HepG2 (cell line): Measurements from ENCODE around the gene SLC12A3. TPM values are rescaled to one million over a fixed set of nuclear protein-coding genes. Genes with fewer than 3 reads are reported as not detected.

ENCODE experiments used
- ATAC-seq: fragments of 200-7000 bp; cut with Tn5 transposase; 3 replicates; pipeline ENCODE4 v1.9.1; 2020; ENCODE audit warnings: mild to moderate bottlenecking, moderate library complexity
- BruUV-seq: library from RNA; stranded (reverse); fragments of 400-500 nt; replicated peaks from 2 replicates; lab custom pipeline; 2021; lab: Mats Ljungman, UMichigan
- CTCF ChIA-PET: fragments of 300-600 bp; formaldehyde crosslinking; extraction: SDS; loops from one replicate; lab custom pipeline; 2021; ENCODE audit warnings: low total read pairs, inconsistent platforms, low intra/inter-chr PET ratio; lab: Yijun Ruan, JAX
- POLR2A ChIA-PET: fragments of 350-600 bp; sonication (Branson Sonifier 250); formaldehyde crosslinking; loops from one replicate; lab custom pipeline; 2020; ENCODE audit warnings: antibody characterized with exemption, inconsistent platforms; lab: Yijun Ruan, JAX
- DNase-seq: peaks from one replicate; pipeline ENCODE4 v3.0.0-alpha.2; 2015; ENCODE audit warnings: low spot score
- FAIRE-seq: peaks from 3 replicates; lab custom pipeline; 2011; peaks lifted over from hg19 to GRCh38; lab: Jason Lieb, UNC
- H2AFZ ChIP-seq: one replicate; pipeline ENCODE4 v1.6.1; 2011; ENCODE audit warnings: low read length, inconsistent platforms
- H3K27ac ChIP-seq: fragments of 300-600 bp; 3 replicates; pipeline ENCODE4 v1.8.0; 2011; ENCODE audit warnings: mixed run types, mild to moderate bottlenecking, mixed read lengths, low read length, inconsistent platforms; ENCODE audit not compliant: insufficient read depth; ENCODE audit errors: extremely low read length
- H3K27me3 ChIP-seq, 2 experiments: fragments of 200-600 bp in 1 of 2; 2 replicates in 1 of 2; 3 replicates in 1 of 2; pipeline versions ENCODE4 v1.6.0 to v1.8.0; 2011; ENCODE audit warnings: low read length in 2 of 2, mild to moderate bottlenecking in 2 of 2, moderate library complexity in 2 of 2, inconsistent platforms in 1 of 2; ENCODE audit not compliant: insufficient read depth in 2 of 2, control insufficient read depth in 1 of 2
- H3K36me3 ChIP-seq, 2 experiments: fragments of 200-600 bp in 1 of 2; replicated peaks in 1 of 2; 2 replicates in 1 of 2; 3 replicates in 1 of 2; pipeline versions ENCODE4 v1.5.1 to v1.8.0; 2011; ENCODE audit warnings: low read length in 2 of 2, inconsistent platforms in 1 of 2; ENCODE audit not compliant: insufficient read depth in 2 of 2, control insufficient read depth in 1 of 2
- H3K4me1 ChIP-seq: 2 replicates; pipeline ENCODE4 v1.5.1; 2012; ENCODE audit warnings: low read length, inconsistent platforms; ENCODE audit not compliant: insufficient read depth
- H3K4me2 ChIP-seq: 2 replicates; pipeline ENCODE4 v1.6.0; 2011; ENCODE audit warnings: low read depth, low read length, inconsistent platforms
- H3K4me3 ChIP-seq, 3 experiments: fragments of 200-600 bp in 1 of 3; sonication (generic), shearing (Covaris generic) in 1 of 3; replicated peaks in 1 of 3; 2 replicates each; pipeline ENCODE4 v1.5.1; 2011 to 2016; ENCODE audit warnings: low read length in 3 of 3, inconsistent platforms in 2 of 3, low read depth in 2 of 3, mild to moderate bottlenecking in 2 of 3, control low read depth in 1 of 3, mixed read lengths in 1 of 3; ENCODE audit not compliant: insufficient read depth in 1 of 3
- H3K79me2 ChIP-seq: one replicate; pipeline ENCODE4 v1.6.1; 2011; ENCODE audit warnings: low read length, inconsistent platforms; ENCODE audit not compliant: insufficient read depth
- H3K9ac ChIP-seq: 2 replicates; pipeline ENCODE4 v1.6.0; 2011; ENCODE audit warnings: mild to moderate bottlenecking, low read depth, low read length, inconsistent platforms; ENCODE audit not compliant: insufficient read depth
- H3K9me3 ChIP-seq: 2 replicates; pipeline ENCODE4 v1.5.1; 2012; ENCODE audit warnings: mild to moderate bottlenecking, low read length
- H4K20me1 ChIP-seq: 2 replicates; pipeline ENCODE4 v1.6.0; 2011; ENCODE audit warnings: inconsistent platforms, mild to moderate bottlenecking, low read length, moderate library complexity; ENCODE audit not compliant: insufficient read depth
- ATF7-NPFF ChIP-seq: sonication (generic); formaldehyde crosslinking; IDR thresholded peaks from 2 replicates; pipeline ENCODE4 v1.8.1; 2023; ENCODE audit warnings: mild to moderate bottlenecking, low read depth, missing genetic modification reagents, moderate library complexity
- BCL6 ChIP-seq: IDR thresholded peaks from 2 replicates; pipeline ENCODE4 v1.6.1; 2016; ENCODE audit warnings: missing genetic modification reagents, missing compliant biosample characterization
- NFATC3 ChIP-seq: sonication (generic); formaldehyde crosslinking; IDR thresholded peaks from 2 replicates; pipeline ENCODE4 v1.5.1; 2020; ENCODE audit warnings: mild to moderate bottlenecking, missing genetic modification reagents
- POLR2AphosphoS5 ChIP-seq: IDR thresholded peaks from 2 replicates; pipeline ENCODE4 v1.6.1; 2012; ENCODE audit warnings: low read depth, low read length
- RCOR2 ChIP-seq: IDR thresholded peaks from 2 replicates; pipeline ENCODE4 v1.6.1; 2016; ENCODE audit warnings: missing biosample characterization, missing genetic modification reagents
- SALL1 ChIP-seq: sonication (generic); formaldehyde crosslinking; IDR thresholded peaks from 2 replicates; pipeline ENCODE4 v1.8.0; 2022; ENCODE audit warnings: mild to moderate bottlenecking, missing genetic modification reagents
- SRSF4 ChIP-seq: fragments of 200-400 bp; formaldehyde crosslinking; IDR thresholded peaks from one replicate; pipeline ENCODE4 v1.6.1; 2018; ENCODE audit warnings: mild to moderate bottlenecking, low read depth, low read length, moderate library complexity; ENCODE audit not compliant: poor library complexity, severe bottlenecking
- TBX2 ChIP-seq: sonication (generic); formaldehyde crosslinking; IDR thresholded peaks from 2 replicates; pipeline ENCODE4 v1.5.0; 2020; ENCODE audit warnings: missing genetic modification reagents, mild to moderate bottlenecking, borderline replicate concordance
- ZBTB3 ChIP-seq: sonication (generic); formaldehyde crosslinking; IDR thresholded peaks from 2 replicates; pipeline ENCODE4 v1.4.0; 2020; ENCODE audit warnings: low read depth, mild to moderate bottlenecking, moderate library complexity, missing genetic modification reagents, borderline replicate concordance
- ZMYM2 ChIP-seq: sonication (generic); formaldehyde crosslinking; IDR thresholded peaks from 2 replicates; pipeline ENCODE4 v1.8.0; 2022; ENCODE audit warnings: mild to moderate bottlenecking, missing genetic modification reagents
- WGBS: methylation state at CpG from one replicate; pipeline ENCODE4 v1.1.6; 2017; ENCODE audit warnings: low lambda C conversion rate; 5-methylcytosine and 5-hydroxymethylcytosine counted together
- in situ Hi-C: cut with HindIII; loops from 2 replicates; pipeline ENCODE4 v1.10.0; 2017; ENCODE audit warnings: low pct_unique_long_range_greater_than_20kb; ENCODE audit not compliant: extremely low pct_ligation_motif_present
- intact Hi-C: fragments of 100-400 bp; cut with micrococcal nuclease; formaldehyde crosslinking; loops from one replicate; pipeline ENCODE4 v1.10.0; 2022; ENCODE audit not compliant: unreplicated experiment
- polyA plus RNA-seq, 8 experiments: library from polyadenylated mRNA; depleted of rRNA in 3 of 8; stranded (reverse) in 7 of 8; unstranded in 1 of 8; fragments of >200 nt; fragmentation: Illumina TruSeq in 4 of 8; extraction: Trizol in 4 of 8; gene quantifications; 2 replicates each; pipeline versions ENCODE4 v1.2.1 to v1.2.3, GENCODE V29; 2011 to 2016; ENCODE audit warnings: low read depth in 4 of 8, missing spikeins in 1 of 8, mixed read lengths in 1 of 8; ENCODE audit not compliant: insufficient read depth in 1 of 8
- total RNA-seq, 5 experiments: library from RNA; depleted of rRNA; stranded (reverse); fragments of >200 nt; fragmentation: Illumina TruSeq; extraction: Trizol; gene quantifications; 2 replicates each; pipeline ENCODE4 v1.2.3, GENCODE V29; 2016; ENCODE audit warnings: low read depth in 1 of 5
- TF ChIP-seq, protein P1 (sequence below): sonication (generic); formaldehyde crosslinking; IDR thresholded peaks from 2 replicates; pipeline ENCODE4 v1.5.1; 2020; ENCODE audit warnings: missing genetic modification reagents, mild to moderate bottlenecking, borderline replicate concordance
- TF ChIP-seq, protein P2 (sequence below): IDR thresholded peaks from 2 replicates; pipeline ENCODE4 v1.4.0; 2020; ENCODE audit warnings: mild to moderate bottlenecking, missing genetic modification reagents

Gene SLC12A3
- total and polyA plus RNA-seq, 2 of the 13 experiments (the other 11 are each of a cell fraction or from before 2014, with no cell fraction given), result 6.2 TPM; not detected in 1

DNA sequence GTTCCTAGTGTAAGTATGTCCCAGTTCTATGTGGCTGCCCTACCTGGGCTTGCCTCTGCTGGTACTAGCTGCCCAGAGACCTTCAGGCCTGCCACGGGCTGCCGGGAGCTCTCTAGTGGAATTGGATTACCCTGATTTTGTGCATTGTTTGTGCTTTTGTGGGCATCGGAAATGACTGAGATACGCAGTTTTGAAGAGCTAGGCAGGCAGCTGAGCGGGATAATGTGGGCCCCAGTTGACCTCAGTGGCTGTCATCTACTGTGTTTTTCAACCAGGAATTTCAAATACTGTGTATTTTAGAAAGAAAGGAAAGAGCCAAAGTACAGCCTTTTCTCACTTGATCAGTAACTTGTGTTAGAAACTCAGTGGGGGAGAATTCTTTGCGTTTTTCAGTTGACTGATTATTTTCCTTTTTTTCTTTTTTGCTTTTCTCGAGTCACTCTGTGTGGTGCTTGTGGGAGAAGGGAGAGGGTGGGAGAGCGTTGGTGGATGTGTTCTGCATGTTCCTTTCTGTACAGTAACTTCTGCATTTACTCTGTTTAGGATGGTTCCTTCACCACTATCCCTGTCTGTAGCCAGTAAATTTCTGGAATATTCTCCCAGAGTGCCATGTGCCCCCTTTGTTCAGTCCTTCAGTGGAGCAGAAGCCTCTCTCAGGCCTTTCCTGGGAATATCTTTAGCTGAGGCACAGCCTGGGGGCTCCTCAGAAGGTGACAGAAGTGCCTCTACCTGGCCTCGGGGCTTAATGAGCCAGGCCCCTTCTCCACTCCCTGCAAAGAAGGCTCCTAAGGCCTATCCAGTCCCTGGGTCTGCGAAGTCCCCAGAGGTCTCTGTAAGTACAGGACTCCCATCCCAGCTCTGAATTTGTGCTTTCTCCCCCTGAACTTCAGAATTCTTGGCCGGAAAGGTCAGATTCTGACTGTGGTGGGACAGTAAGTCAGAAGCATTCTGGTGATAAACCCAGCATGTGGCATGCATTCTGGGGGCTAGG is 15.0 kb upstream of the SLC12A3 start (continued):
- TF ChIP-seq, protein P1, sequence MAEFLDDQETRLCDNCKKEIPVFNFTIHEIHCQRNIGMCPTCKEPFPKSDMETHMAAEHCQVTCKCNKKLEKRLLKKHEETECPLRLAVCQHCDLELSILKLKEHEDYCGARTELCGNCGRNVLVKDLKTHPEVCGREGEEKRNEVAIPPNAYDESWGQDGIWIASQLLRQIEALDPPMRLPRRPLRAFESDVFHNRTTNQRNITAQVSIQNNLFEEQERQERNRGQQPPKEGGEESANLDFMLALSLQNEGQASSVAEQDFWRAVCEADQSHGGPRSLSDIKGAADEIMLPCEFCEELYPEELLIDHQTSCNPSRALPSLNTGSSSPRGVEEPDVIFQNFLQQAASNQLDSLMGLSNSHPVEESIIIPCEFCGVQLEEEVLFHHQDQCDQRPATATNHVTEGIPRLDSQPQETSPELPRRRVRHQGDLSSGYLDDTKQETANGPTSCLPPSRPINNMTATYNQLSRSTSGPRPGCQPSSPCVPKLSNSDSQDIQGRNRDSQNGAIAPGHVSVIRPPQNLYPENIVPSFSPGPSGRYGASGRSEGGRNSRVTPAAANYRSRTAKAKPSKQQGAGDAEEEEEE, result no peak
- TF ChIP-seq SRSF4, result no peak
- TF ChIP-seq RCOR2 (CRISPR knock-in tag), result peak; percentile 50; the same call in 1 of the 2 replicates
- TF ChIP-seq POLR2AphosphoS5, result peak; percentile 49
- TF ChIP-seq ATF7-NPFF (CRISPR knock-in tag), result 0 out of 2 replicates have a peak, but pooled peaks have one; percentile 24

DNA sequence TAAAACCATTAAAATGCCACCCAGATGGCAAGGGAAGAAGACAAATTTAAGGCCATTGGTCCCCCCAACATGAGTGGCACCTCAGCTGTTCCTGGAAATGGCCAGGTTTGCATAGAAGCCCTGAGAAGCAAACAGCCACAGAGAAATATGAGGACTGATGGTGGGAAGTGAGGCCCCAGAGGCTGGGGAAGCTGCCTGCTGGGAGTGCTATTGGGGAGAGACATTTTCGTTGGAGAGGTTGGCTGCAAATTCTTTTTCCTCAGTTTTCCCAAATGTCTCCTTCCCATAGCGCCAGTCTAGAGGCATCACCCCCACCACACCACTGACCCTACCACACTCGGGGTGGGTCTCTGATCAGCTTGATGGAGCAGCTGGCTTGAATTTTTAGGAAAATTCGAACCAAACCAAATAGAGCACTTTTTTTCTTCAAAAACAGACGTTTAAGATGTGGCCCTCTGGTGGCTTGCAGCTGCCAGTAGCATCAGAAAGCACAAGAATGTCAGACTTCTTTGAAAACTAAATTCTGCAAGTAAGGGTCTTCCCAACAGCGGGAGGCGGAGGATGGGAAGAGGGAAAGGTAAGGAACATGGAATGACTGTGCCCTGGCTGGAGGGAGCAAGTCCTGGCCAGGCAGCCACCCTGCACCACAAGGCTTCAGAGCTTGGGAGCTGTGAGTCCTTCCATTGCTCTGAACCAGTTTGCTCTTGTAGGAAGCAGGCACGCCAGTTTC is 13.2 kb upstream of the SLC12A3 start:
- no peaks in the 10 kb centered on the region for H3K27me3 ChIP-seq
- peak; percentile 44 for FAIRE-seq
- BruUV-seq, result no TSS peak
- no peak for ATAC-seq
- H3K79me2 ChIP-seq, result no peaks in the 10 kb centered on the region
- no peak overlapping the region for H3K4me3 ChIP-seq
- peak overlapping the region; percentile 1; the same call in 1 of the 2 replicates for H3K4me2 ChIP-seq
- ChIA-PET POLR2A (interaction anchor here (0.8 to 5.3 kb wide), 6 partner anchors 9 to 81 kb away, joined by 3 to 44 read pairs (median 18); partner anchors contain the start of gene HERPUD1), CTCF (interaction anchor here (0.6 to 2.4 kb wide), 2 partner anchors 16 to 58 kb away, joined by 4 to 17 read pairs; no protein-coding TSS in a partner anchor)
- H3K4me1 ChIP-seq, result peaks cover 78% of the 10 kb centered on the region
- 68% methylated on average over 8 of the region's 8 CpGs for WGBS
- no peaks in the 10 kb centered on the region for H3K36me3 ChIP-seq
- H3K9ac ChIP-seq, result no peak overlapping the region
- no peaks in the 10 kb centered on the region for H4K20me1 ChIP-seq
- H2AFZ ChIP-seq, result no peak overlapping the region
- intact Hi-C loops, result loop anchor here (1.0 kb wide), 1 partner anchor 59 kb away; no protein-coding TSS in a partner anchor
- no peaks in the 10 kb centered on the region for H3K9me3 ChIP-seq
- peak overlapping the region; percentile 7 for H3K27ac ChIP-seq
- peak; percentile 35 for DNase-seq
- in situ Hi-C loops, result no loop called here
- TF ChIP-seq ZMYM2 (CRISPR knock-in tag), result 0 out of 2 replicates have a peak, but pooled peaks have one; percentile 5
- TF ChIP-seq, protein P2, sequence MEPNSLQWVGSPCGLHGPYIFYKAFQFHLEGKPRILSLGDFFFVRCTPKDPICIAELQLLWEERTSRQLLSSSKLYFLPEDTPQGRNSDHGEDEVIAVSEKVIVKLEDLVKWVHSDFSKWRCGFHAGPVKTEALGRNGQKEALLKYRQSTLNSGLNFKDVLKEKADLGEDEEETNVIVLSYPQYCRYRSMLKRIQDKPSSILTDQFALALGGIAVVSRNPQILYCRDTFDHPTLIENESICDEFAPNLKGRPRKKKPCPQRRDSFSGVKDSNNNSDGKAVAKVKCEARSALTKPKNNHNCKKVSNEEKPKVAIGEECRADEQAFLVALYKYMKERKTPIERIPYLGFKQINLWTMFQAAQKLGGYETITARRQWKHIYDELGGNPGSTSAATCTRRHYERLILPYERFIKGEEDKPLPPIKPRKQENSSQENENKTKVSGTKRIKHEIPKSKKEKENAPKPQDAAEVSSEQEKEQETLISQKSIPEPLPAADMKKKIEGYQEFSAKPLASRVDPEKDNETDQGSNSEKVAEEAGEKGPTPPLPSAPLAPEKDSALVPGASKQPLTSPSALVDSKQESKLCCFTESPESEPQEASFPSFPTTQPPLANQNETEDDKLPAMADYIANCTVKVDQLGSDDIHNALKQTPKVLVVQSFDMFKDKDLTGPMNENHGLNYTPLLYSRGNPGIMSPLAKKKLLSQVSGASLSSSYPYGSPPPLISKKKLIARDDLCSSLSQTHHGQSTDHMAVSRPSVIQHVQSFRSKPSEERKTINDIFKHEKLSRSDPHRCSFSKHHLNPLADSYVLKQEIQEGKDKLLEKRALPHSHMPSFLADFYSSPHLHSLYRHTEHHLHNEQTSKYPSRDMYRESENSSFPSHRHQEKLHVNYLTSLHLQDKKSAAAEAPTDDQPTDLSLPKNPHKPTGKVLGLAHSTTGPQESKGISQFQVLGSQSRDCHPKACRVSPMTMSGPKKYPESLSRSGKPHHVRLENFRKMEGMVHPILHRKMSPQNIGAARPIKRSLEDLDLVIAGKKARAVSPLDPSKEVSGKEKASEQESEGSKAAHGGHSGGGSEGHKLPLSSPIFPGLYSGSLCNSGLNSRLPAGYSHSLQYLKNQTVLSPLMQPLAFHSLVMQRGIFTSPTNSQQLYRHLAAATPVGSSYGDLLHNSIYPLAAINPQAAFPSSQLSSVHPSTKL (CRISPR knock-in tag), result 0 out of 2 replicates have a peak, but pooled peaks have one; percentile 7
- no peak for TF ChIP-seq ZBTB3 (CRISPR knock-in tag)
- TF ChIP-seq SALL1 (CRISPR knock-in tag), result peak; percentile 7; the same call in 1 of the 2 replicates
- 0 out of 2 replicates have a peak, but pooled peaks have one; percentile 38 for TF ChIP-seq NFATC3
- TF ChIP-seq BCL6 (CRISPR knock-in tag), result 0 out of 2 replicates have a peak, but pooled peaks have one; percentile 28
- TF ChIP-seq TBX2 (CRISPR knock-in tag), result 0 out of 2 replicates have a peak, but pooled peaks have one; percentile 2
